NCI-H1694 treated with DMSO at 0.1 percent for 48 hours (cell line): Measurements from ENCODE around the gene PIH1D2.
"Not testable (repeated sequence)": the region's sequence is repeated elsewhere in the genome, so short reads cannot be mapped to it uniquely, and the experiment has no call there.

Experiments
- DNase-seq: peaks from one replicate; lab custom pipeline; 2025; lab: John Stamatoyannopoulos, UW

Gene PIH1D2

DNA sequence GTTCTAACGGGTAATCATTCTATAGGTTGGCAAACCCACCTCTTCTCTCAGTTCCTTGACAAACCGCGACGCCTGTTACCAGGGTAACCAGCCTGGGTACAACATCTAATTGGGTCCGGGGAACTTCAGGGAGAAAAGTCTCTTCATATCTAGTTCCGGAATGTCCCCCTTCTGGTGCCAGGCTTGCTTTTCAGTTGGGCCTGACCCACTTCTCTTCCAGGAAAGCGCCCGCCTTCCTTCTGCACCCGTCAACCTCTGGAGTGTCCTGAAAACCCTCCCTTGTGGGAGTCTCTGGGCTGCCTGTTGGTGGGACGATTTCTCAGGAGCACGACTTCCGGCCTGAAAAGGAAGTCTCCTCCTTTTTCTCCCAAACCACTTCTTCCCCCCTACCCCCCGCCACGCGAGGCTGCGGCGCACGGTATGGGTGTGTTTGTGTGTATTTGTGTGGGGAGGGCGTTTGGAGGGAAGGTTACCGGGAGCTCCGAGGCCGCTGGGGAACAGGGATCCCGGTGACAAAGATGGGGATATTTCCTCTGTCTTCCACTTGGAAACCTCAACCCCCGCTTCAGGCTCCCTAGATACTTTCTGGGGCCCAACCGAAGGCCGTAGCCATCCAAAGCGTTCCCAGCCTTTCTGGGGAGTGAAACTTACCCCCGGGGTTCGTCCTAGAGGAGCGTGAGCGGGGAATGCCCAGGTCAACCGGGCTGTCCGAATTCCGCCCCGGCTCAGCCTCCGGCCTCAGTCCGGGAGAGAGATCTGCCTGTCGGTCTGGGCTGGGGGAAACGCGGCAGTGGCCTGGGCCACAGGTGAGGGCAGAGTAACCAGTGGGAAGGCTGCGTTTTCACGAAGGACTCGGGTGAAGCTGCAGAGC is at the start of gene PIH1D2, which contains the start of gene NKAPD1:
TSS of gene PIH1D2 (minus strand) at position 77 of the 871 bp plus-strand sequence. CDS start 843 bp downstream, outside the sequence.
TSS of gene NKAPD1 (plus strand) at position 359 of the 871 bp plus-strand sequence. CDS start 1,276 bp downstream, outside the sequence.
- DNase-seq, result peak; percentile 55

GRCh38 chr11:112123129-112123528 is 49.3 kb upstream of the PIH1D2 start:
- no peak for DNase-seq

- no peak for DNase-seq
These were observed 48.3 kb upstream of the PIH1D2 start for GRCh38 chr11:112121981-112122615.

GRCh38 chr11:112118176-112118575 is 44.4 kb upstream of the PIH1D2 start:
- DNase-seq, result no peak

- no peak for DNase-seq
These were observed 41.6 kb upstream of the PIH1D2 start for GRCh38 chr11:112115386-112115785.

GRCh38 chr11:112114460-112114859 is 40.6 kb upstream of the PIH1D2 start:
- no peak for DNase-seq

DNA sequence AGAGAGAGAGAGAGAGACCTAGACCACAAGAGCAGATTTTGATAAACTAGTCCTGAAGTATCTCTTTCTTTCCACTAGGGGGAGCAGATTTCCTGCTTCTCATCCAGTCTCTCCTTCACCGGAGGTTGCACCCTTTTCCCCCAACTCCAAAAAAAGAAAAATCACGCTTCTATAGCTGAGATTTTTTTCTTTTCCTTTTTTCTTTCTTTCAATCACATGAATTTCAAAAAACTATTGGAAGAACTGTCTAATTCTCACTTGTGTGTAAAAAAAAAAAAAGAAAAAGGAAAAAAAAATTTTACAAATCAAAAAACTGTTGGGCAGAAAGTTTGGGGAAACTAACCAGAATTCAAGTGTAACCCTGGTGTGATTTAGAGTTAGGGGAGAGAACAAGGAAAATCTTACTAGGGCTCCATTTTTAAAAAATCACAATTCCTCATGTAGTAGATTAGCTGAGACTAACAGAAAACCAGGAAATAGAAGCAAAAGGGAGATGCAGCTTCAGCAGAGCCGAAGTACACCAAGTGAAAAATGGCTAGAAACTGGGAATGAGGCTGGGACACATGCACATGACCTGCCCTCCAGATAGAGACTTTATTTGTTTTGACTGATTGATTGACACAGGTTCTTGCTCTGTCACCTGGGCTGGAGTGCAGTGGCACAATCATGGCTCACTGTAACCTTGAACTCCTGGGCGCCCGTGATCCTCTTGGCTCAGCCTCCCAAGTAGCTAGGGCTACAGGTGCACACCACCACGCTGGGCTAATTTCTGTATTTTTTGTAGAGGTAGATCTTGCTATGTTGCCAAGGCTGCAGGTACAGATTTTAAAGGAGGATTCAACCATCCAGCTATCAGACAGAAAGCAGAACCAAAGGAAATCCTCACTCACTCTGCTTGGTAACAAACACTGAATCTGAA is 40.0 kb upstream of the PIH1D2 start:
- peak; percentile 22 for DNase-seq

GRCh38 chr11:112106070-112106469 is 32.3 kb upstream of the PIH1D2 start:
- no peak for DNase-seq

DNA sequence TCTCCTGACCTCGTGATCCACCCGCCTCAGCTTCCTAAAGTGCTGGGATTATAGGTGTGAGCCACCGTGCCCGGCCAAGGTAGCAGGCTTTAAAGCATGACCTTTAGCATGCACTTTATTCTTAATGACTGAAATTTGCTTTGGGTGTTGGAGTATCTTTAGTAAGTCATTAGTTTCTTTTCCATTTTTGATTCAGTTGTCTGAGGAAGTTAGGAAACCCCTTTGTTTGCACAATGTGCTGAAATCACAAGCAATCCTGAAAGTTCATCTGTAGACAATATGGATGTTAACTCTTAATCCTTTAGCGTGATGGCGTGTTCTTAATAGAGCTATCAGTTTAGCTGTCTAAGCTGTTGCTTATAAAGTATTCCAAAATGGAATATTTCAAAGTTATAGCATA is 29.6 kb upstream of the PIH1D2 start:
- DNase-seq, result no peak

- DNase-seq, result no peak
These were observed 26.6 kb upstream of the PIH1D2 start for GRCh38 chr11:112100462-112100861.

GRCh38 chr11:112097734-112098528 is 24.1 kb upstream of the PIH1D2 start:
- no peak for DNase-seq

- no peak for DNase-seq
These were observed 22.4 kb upstream of the PIH1D2 start for GRCh38 chr11:112096194-112096593.

GRCh38 chr11:112095302-112095701 is 21.5 kb upstream of the PIH1D2 start:
- not testable (repeated sequence) for DNase-seq

DNA sequence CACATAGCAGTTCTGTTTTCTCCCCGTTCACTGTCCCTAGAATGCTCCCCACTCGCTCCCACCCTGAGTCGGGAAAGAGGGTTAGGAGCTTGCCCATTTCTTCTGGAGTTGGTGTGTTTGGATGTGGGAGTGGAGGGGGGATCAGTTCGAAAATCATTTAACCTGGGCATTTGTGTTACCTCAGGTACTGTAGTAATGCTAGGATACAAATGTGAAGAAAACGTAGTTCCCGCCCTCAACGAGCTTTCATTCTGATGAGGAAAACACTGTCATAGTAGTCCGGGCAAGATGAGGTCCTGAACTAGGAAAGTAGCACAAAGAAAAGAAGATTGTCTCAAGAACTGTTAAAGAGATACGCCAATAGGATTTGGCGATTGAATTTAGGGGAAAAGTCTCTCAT is 13.4 kb upstream of the PIH1D2 start:
- no peak for DNase-seq

- peak; percentile 72 for DNase-seq
These were observed 12.8 kb upstream of the PIH1D2 start, which contains the start of the genes SDHD and TIMM8B for GRCh38 chr11:112086422-112087191. Gene SDHD (plus strand): TSS chr11:112086873. CDS start chr11:112086908, 35 bp downstream. Gene TIMM8B (minus strand): TSS chr11:112086756. CDS start chr11:112086723, 33 bp downstream.

DNA sequence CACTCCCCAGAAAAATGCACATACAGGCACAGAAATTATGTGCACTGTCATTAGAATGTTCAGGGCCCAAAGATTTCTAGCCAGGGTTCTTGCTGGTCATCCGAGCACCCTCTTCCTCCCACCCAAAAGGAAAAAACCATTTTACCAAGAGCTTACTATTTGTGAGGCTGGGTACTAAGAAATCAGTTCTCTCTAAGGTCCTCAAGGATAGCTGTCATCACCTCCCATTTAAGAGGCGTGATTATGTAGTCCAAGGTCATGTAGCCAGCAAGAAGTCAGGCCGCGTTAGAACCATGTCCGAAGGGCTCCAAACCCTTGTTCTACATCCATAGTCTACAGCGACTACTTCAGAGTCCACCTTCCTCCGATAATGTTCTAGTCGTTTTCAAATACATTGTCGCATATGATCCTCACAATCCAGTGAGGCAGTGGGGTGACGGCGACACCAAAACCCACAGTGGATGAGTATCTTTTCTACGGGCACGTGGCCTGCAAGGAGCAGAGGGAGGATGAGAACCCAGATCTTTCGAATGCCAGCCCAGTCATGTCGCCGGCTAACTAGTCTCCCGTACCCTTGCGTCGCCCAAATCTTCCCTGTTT is 12.1 kb upstream of the PIH1D2 start:
- peak; percentile 1 for DNase-seq

DNA sequence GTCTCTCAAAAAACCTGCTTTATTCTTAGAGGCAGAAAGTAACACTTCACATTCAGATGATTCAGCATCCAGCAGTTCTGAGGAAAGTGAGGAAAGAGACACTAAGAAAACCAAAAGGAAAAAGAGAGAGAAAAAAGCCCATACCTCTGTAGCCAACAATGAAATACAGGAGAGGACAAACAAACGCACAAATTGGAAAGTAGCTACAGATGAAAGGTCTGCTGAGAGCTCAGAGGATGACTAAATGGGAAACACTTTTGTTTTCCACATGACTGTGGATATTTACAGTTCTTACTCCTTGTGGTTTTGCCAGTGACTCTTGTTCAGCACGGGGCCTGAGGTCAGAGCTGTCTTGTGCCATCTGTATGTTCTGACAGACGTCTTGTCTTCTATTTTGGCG is 8.9 kb upstream of the PIH1D2 start:
- no peak for DNase-seq

GRCh38 chr11:112062923-112063322 is 10.9 kb downstream of the PIH1D2 start:
- DNase-seq, result no peak

DNA sequence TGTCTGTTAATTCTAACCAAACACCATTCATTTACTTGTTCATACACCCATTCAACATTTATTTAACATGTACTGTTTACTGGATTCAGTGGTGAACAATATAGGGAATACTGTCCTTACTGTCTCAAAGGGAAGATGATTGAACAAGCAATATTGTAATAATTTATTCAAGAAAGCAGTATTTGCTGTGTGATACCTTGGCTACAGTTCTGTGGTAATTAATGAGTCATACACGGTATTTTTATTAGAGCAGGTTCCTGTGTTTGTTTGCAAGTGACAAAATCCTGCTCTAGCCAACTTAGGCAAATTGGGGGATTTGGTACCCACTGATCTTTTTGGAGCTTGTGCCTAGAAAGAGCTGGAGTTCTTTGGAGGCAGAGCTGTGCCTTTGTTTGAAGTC is 15.7 kb downstream of the PIH1D2 start:
- DNase-seq, result no peak

DNA sequence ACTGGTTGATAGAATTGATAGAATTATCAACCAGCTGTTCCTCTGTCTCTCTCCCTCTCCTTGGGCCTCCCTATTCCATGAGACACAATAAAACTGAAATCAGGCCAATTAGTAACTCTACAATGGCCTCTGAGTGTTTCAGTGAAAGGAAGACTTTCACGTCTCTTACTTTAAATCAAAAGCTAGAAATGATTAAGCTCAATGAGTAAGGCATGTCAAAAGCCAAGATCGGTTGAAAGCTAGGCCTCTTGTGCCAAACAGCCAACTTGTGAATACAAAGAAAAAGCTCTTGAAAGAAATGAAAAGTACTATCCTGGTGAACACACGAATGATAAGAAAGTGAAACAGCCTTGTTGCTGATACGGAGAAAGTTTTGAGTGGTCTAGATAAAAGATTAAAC is 16.6 kb downstream of the PIH1D2 start:
- DNase-seq, result no peak
